NCI-H446 treated with DMSO at 0.1 percent for 48 hours (cell line): ENCODE measurements around the gene NPR2.

Experiments
- DNase-seq: peaks from one replicate; lab custom pipeline; 2025; lab: John Stamatoyannopoulos, UW

The NPR2 gene

DNA sequence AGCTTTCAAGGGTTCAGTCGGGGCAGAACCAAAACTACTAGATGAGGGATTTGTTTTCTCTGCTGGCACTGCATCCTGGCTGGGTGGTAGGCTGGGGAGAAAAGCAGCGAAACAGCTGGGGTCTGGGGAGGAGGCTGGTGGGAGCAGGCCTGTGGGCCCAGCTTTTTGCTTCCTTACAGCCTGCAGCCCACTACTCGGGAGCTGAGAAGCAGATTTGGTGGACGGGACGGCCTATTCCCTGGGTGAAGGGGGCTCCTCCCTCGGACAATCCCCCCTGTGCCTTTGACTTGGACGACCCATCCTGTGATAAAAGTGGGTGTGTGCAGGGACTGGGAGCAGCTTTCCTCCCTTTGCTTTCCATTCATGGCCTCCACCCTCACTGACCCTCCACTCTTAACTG, 9.1 kb downstream of the NPR2 start:
- no peak for DNase-seq

DNA sequence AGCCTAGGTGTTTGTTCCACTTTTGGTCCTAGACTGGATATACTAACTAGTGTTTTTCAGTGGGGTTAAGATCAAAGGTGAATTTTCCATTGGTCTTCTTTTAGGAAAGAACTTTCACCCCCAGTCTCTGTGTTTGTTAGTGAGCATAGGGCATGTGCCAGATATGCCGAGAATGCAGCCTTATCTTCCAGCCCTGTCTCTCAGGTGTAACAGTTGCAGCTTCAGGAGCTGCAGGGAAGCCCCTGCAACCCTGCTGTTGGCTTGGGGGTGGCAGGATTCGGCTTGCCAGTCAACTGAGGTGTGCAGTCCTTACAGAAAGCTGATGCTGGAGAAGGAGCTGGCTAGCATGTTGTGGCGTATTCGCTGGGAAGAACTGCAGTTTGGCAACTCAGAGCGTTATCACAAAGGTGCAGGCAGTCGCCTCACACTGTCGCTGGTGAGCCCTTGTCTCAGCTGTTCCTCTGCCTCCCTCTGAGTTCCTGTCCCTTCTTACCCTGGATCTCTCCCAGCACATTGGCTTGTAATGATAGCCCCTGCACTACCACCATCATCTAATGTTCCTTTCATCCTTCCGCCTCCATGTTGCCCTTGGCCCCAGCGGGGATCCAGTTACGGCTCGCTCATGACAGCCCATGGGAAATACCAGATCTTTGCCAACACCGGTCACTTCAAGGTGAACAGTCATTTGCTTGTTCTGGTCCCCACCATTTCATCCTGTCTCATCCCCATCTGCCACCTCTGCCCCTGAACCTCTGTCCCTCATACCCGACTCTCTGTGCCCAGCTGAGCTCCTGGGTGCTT, 10.1 kb downstream of the NPR2 start:
- no peak for DNase-seq

DNA sequence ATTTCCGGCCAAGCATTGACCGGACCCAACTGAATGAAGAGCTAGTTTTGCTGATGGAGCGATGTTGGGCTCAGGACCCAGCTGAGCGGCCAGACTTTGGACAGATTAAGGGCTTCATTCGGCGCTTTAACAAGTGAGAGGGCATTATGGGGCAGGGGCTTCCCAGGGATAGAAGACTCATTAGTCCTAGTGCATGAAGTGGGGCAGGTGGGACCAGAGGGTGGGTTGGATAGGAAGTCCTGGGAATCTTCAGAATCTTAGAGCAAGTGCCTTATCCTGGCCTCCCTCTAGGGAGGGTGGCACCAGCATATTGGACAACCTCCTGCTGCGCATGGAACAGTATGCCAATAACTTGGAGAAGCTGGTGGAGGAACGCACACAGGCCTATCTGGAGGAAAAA, 14.7 kb downstream of the NPR2 start:
- DNase-seq, result no peak

DNA sequence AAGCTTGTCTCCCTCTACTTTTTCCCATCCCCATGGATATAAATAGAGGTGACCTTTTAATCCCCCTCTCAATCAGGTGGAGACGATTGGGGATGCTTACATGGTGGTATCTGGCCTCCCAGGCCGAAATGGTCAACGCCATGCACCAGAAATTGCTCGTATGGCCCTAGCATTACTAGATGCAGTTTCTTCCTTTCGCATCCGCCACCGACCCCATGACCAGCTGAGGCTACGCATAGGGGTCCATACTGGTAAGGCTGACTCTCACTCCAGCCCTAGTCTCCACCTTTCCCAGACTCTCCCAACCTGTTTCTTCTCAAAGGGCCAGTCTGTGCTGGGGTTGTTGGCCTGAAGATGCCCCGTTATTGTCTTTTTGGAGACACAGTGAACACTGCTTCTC, 17.0 kb downstream of the NPR2 start:
- no peak for DNase-seq

DNA sequence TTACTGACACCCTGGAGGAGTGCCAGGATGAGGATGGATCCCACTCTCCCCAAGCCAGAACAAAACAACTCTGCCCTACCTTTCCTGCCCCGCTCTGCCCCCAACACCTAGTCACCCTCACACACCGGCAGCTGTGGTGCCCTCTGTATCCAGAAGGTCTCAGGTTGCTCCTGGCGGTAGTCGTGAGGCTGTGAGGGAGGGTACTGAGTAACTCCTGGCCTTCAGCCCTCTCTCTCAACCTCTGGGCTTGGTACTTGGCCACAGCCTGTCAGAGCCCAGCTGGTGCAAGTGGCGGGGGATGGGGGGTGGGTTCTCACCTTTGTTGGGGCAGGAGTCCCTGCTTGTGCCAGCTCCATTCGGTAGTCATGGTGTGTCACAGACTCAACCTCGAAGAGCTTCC, 18.7 kb downstream of the NPR2 start:
- DNase-seq, result no peak

DNA sequence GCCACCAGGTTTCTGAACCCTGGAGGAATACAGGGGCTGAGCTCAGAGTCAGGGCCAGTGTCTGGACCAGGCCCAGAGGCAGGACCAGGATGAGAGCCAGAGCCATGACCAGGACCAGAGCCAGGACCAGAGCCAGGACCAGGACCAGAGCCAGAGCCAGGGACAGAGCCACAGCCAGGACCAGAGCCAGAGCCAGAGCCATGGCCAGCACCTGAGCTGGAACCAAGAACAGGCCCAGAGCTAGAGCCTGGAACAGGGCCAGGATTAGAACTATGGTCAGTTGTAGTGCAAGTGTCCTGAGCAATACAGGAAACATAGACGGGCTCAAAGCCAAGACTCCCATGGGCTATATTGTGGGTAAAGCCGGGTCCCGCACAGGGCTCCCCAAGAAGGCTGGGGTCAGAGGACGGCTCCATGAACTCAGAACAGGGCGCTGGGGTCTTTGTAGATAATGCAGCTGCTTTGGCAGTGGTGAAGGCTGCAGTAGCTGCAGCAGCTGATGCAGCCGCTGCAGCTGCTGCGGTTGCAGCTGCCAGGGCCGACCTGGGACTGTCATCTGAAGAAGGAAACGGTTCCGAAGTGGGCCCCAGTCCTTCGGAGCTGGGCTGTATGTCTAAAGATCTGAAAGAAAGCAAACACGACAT, 20.1 kb downstream of the NPR2 start:
- DNase-seq, result no peak

DNA sequence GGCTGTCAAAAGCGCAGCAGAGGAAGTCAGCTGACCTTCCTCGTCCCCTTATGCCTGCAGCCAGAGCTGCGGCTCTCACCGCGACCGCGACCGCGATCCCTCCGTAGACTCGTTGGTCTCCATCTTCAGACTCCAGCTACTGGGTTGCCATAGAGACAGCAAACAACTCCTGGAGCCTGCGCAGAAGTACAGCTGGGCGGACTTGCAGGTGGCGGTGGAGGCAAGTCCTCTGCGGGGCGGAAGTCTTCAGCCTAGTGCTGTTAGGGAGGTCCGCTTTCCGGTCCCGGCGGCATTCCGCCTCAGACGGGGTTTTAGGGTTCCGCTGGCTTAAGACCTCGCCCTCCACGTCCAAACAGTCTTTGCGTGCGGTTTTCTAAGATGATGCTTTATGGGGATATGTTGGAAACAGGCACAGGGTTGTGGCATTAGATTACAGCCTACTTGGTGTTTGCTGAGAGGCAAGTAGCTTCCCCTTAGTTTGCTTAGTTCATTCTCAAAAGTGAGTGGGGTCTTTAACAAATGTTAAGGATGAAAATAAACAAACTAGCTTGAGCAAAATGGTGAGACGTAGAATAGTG, 20.7 kb downstream of the NPR2 start, which contains the start of gene SPAG8:
SPAG8 (minus strand) TSS at position 238 of the 578 bp plus-strand sequence; CDS start at position 123, 115 bp downstream.
- peak; percentile 92 for DNase-seq

DNA sequence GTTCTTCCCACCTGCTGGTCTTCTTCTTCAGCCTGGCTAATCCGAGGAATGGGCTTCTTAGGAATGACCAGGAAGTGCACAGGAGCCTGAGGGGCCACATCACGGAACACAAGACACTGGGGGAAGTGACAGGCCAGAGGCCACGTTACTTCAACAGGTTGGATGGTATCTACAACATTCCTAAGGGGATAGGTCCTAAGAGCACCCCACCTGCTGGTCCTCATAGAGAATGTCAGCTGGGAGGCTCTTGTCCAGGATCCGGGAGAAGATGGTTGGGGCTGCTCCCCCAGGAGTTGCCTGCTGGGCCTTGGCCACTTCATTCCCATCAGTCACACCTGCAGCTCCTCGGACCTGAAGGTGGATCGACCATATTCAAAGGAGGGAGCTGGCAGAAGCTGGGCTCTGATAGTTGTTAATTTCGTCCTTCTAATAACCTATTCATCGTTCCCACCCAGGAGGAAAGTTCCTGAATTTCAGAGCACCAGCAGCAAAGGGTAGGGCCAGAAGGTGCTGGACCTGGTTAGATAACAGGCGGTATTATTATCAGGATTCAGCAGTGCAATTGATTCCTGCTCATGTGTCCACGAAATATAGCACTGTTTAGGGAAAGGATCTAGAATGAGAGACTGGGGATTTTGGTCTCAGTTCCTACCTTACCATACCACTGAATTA, 22.2 kb downstream of the NPR2 start:
- DNase-seq, result no peak

DNA sequence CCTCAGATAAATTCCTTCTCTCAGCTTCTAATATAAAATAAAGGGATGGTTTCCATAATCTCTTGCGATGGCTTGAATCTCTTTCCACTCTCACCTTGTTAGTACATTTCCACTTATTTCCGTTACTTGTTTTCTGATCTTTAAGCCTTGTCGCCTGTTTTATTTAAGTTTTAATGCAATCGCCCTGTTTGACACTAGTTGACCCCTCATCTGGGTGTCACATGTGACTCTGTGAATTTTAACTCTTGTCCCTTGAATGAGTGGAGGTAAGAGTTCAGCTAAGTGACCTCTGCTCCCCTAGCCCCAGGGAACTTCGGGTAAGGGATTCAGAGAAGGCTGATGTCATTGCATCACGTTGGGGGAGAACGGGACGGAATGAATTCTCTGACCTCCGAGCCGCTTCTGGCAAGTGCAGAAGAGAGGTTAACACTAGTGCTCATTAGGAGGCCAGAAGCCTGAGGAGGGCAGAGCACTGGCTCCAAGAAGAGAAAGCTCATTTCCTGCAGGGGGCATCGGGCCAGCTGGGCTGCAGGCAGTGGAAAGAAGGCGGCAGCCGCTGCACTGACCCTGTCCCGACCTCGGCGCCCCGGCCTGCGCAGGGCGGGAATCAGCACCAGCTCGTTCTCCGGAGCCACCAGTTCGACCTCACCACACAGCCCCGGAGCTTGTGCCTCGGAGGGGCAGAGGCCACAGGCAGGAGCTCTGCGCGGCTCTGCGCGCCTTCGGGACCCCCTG, 22.9 kb downstream of the NPR2 start:
- no peak for DNase-seq

DNA sequence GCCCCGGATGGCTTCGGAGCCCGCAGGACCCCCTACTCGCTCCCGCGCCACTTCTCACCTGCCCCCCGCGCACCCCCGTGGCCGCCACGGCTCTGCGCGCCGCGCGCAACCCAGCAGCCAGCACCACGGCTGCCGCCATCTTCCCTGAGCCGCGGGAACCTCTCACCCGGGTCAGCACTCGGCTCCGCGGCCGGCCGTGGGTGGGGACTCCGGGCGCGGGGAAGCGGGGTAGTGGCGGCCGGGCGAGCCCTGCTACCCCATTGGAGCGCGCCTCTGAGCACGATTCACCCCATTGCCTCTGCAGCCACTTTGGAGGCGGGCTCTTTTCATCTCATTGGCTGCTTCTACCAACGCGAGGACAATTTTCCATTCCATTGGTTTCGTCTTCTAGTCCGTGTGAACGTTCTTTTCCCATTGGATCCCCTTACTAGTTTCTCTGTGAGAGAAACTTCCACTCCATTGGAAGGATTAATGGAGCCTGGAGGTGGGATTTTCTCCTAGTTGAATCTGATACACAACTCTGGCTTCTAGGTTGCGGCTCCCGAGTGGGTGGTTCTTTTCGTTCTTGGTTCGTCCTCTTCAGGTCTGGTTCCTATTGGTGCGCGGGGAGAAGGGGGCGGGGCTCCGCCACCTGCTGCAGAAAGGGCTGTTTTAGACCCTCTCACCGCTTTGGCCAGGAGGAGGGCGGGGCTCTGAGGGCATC, 23.6 kb downstream of the NPR2 start, which contains the start of gene HINT2:
HINT2 (minus strand) TSS at position 202 of the 703 bp plus-strand sequence; CDS start at position 139, 63 bp downstream.
- DNase-seq, result peak; percentile 99

DNA sequence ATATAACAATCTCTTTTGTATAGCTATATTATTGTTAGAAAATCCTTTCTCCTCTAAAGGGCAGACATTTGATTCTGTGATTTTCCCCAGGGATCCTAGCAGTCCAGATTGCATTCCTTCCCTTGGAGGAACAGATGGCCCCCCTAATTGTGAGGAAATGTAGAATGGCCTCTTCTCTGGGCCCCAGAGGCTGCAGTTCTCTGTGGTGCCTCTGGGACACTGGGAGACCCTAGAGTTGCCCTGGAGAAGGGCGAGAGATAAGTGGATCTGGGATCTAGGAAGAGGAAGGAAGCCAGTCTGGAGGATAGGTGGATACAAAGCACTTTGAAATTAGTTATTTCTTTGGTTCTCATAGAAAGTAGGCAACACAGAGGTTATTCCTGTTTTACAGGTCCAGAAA, 25.3 kb downstream of the NPR2 start:
- peak; percentile 23 for DNase-seq

DNA sequence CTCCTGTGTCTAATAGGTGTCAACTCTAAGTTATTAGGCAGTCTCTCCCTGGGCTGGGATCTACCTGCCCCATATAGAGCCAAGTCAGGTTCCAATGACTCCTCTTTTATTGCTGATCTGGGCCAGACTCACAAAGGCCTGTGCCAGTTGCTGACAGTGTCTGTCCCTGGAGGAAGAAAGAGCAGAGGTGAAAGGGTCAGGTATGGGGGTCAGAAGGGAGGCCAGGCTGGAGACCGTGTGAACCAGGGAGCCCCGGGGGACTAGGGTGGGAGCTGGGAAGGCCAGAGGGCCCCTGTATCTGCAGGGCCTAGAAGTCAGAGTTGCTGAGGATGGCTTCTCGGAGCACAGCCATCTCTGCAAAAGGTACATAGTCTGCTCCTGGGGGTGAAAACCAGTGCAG, 26.9 kb downstream of the NPR2 start:
- DNase-seq, result no peak

DNA sequence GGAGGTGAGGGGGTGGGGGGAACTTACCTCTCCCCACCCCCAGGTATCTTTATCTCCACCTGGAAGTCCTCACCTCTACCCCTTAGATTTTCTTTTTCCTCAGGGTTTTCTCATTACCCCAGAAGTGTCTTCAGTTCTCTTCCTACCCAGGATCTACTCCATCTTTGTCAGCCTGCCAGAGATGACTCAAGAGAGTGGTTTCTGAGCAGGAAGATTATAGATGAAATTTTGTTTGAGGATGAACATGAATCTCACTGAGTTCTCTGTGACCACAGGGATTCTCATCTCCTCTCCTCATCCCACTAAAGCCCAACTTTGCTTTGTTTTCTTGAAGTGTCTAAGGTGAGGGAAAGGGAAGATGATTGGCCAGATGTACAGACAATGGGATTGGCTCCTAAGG, 28.7 kb downstream of the NPR2 start:
- no peak for DNase-seq

DNA sequence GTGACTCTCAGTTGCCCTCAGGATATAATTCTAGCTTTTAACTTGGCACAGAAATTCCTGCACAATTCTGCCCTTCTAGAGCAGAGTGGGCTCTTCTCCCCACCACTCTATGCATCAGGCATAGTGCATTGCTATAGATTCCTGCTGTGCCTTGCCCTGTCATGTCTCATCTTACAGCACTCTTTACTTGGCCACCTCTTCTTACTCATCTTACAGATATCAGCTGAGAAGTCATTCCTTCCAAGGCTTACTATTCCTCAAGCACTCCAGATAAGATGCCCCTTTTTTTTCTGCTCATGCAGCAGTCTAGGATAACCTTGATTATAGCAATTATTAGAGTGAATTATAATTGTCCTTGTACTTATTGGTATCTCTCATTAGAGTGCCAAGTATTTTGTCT, 31.5 kb downstream of the NPR2 start:
- no peak for DNase-seq

DNA sequence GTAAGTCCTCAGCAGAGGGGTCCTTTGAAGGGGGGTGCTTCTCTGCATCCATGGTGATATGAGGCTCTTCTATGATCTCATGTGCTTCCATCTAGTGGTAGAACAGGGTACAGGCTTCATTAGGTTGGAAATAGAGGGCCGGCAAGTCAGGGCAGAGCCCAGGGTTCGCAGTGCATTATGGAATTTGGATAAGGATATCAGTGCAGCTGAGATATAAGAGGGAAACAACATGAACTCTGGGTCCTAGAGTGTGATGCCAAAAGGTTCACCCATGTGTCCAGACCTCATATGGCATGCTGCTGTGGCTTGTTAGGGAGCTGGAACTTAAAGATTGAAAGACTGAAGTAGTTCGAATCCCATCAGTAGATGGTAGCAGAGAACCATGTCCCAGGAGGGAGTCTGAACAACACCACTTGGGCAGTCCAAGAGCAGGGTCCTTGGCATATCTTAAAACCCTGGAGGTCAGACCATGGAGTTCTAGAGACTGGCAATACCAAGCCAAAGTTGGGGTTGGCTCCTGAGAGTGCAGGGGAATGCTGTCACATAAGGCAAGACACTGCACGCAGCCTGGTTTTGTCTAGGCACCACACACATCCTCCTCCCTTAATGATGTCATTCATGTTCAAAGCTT, 34.8 kb downstream of the NPR2 start:
- DNase-seq, result peak; percentile 42

DNA sequence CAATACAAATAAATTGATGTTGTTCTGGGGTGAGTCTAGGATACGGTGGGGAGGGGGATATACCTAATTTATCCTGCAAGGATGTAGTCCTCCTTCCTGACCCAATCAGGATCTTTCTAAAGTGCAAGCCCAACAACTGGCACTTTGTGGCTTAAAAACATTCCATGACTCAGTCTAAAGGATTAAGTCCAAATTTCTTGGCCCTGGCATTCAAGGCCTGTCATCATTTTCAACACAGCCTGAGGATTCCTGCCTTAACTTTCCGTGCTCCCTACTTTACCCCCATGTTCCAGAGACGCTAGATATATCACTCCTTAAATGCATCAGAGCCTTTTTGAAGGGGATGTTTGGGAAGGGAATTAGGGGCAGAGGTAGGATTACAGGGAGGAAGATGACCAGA, 36.1 kb downstream of the NPR2 start:
- no peak for DNase-seq

DNA sequence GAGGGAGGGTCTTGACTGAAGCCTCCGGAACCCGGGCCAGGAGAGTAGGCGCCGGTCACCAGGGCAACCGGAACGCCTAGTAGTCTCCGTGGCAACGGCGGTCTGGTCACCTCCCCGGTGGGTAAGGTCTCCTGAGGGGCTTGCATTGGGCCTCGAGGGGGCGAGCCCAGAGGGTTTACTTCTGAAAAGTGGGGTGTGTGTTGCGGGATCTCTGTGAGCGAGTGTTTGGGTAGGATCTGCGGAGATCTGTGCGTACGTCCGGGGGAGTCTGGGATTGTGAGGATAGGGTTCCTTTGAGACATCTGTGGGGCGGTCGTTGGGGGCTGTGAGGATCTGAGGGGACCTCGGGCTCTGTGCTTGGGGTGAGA, 37.3 kb downstream of the NPR2 start, which contains the start of gene FAM221B:
FAM221B (minus strand) TSS at position 17 of the 368 bp plus-strand sequence. CDS start 2,571 bp downstream, outside the sequence.
- DNase-seq, result no peak

DNA sequence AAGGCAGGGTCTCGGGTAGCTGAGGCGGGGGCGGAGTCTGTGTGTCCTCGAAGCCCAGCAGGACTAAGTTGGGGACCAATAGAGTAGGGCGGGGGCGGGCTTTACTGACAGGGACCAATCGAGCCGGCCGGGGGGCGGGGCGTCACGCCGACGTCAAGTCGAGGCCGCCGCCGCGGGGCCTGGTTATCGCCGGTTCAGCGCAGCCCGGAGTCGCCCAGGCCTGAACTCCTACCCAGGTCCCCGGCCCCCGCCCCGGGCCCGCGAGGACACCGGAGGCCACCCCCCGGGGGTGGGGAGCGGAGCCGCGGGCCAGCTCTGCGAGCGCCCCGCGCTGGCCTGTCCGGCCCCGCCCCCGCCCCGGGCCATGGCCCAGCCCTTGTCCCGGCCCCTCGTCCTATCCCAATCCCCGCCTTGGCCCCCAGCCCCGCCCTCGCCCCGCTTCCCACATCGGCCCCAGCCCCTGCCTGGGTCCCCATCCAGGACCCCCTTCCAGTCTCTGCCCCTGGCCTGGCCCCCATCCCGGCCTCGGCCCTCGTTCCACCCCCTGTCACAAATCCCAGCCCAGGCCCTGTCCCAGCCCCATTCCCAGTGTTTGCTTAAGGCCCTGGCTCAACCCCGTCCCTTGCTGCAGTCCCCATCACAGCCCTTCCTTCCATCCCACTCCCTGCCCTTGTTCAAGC, 37.8 kb downstream of the NPR2 start, which contains the start of gene TMEM8B:
TMEM8B (plus strand) TSS at position 145 of the 680 bp plus-strand sequence; CDS start at position 365, 220 bp downstream.
- peak; percentile 72 for DNase-seq

DNA sequence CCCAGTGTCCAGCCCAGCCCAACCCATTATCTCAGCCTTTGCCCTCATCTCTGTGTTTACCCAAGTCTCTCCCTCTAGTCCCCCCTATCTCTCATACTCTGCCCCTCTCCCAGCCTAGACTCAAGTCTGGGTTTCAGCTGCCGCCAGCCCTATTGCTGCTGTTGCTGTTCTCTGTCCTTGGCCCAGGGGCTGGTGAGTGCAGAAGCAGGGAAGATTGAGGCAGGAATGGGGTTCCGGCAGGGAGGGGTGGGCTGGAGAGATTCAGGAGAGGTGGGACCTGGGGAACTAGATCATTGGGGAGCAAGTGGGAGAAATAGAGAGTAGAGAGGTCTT, 38.3 kb downstream of the NPR2 start:
- no peak for DNase-seq

DNA sequence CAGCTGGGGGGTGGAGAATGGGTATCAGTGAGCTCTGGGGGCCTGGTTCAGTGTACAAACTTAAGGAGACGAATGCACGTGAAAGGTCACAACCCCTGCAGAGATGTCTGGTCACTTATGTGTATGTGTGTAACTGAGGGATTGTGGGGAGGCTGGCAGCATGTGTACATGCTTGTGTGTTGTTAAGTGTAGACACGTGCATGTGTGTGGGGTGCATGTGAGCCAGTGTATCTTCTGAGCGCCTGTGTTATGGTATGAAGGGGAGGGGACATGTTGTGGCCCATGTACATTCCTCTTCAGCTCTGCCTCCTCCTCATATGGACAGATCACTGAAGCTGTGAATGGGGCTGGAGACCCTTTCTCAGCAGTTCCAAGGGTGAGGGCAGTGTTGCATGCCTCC, 39.6 kb downstream of the NPR2 start:
- DNase-seq, result no peak
